ENCODE measurements around the gene SPDYE11. TPM values are rescaled to one million over a fixed set of nuclear protein-coding genes. Genes with fewer than 3 reads are reported as not detected.
"Not testable (repeated sequence)": the region's sequence is repeated elsewhere in the genome, so short reads cannot be mapped to it uniquely, and the experiment has no call there.

SPDYE11 gene, protein sequence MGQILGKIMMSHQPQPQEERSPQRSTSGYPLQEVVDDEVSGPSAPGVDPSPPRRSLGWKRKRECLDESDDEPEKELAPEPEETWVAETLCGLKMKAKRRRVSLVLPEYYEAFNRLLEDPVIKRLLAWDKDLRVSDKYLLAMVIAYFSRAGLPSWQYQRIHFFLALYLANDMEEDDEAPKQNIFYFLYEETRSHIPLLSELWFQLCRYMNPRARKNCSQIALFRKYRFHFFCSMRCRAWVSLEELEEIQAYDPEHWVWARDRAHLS
- 0.08 TPM in 1 of 2 replicates, not detected in the other for total RNA-seq (ENCODE audit: low replicate concordance)

DNA sequence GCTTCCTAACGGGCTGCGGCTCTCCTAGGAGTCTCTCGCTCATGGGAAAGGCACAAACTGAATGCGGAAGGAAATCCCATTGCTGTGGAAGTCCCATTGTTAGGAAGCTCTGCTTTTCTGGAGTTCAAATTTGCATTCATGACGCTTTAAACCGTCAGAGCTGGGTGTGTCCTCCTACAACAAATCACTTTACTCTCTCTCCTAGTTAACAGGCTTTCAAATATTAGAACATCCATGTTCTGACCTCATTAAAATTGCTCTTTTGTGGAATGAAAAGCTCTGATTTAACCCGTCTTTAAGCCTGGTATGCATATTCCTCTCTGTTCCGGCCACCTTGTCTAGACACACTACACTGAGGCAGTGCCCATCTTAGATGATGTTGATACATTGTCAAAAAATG is at the start of gene SPDYE11:
SPDYE11 (minus strand) TSS at position 101 of the 400 bp plus-strand sequence. CDS start 1,800 bp downstream, outside the sequence.
- not testable (repeated sequence) for H3K4me3 ChIP-seq (ENCODE audit: low read depth, low read length); DNase-seq (ENCODE audit: low read depth)

DNA sequence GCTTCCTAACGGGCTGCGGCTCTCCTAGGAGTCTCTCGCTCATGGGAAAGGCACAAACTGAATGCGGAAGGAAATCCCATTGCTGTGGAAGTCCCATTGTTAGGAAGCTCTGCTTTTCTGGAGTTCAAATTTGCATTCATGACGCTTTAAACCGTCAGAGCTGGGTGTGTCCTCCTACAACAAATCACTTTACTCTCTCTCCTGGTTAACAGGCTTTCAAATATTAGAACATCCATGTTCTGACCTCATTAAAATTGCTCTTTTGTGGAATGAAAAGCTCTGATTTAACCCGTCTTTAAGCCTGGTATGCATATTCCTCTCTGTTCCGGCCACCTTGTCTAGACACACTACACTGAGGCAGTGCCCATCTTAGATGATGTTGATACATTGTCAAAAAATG is 28.2 kb upstream of the SPDYE11 start, which contains the start of gene SPDYE9:
SPDYE9 (minus strand) TSS at position 101 of the 400 bp plus-strand sequence. CDS start 1,800 bp downstream, outside the sequence.
- not testable (repeated sequence) for DNase-seq (ENCODE audit: low read depth); H3K4me3 ChIP-seq (ENCODE audit: low read depth, low read length)

DNA sequence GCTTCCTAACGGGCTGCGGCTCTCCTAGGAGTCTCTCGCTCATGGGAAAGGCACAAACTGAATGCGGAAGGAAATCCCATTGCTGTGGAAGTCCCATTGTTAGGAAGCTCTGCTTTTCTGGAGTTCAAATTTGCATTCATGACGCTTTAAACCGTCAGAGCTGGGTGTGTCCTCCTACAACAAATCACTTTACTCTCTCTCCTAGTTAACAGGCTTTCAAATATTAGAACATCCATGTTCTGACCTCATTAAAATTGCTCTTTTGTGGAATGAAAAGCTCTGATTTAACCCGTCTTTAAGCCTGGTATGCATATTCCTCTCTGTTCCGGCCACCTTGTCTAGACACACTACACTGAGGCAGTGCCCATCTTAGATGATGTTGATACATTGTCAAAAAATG is 28.0 kb downstream of the SPDYE11 start, which contains the start of gene SPDYE8:
SPDYE8 (minus strand) TSS at position 101 of the 400 bp plus-strand sequence. CDS start 1,800 bp downstream, outside the sequence.
- not testable (repeated sequence) for H3K4me3 ChIP-seq (ENCODE audit: low read depth, low read length); DNase-seq (ENCODE audit: low read depth)

DNA sequence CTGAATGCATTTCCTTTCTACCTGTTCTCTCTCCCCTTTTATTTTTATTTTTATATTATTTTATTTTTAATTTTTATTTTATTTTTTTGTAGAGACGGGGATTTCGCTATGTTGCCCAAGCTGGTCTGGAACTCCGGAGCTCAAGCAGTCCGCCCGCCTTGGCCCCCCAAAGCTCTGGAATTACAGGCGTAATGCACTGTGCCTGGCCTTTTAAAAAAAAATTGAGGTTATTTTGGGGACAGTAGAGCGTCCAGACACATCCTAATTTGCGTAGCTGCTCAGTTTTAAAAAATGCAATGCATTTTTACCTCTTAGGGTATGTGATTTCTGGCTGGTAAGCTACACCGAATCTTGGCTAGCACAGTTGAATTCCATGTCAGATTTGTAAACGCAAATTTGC is 51.2 kb downstream of the SPDYE11 start:
- not testable (repeated sequence) for DNase-seq (ENCODE audit: low read depth)
- H3K4me3 ChIP-seq (ENCODE audit: low read depth, low read length): peak overlapping the region; percentile 57

DNA sequence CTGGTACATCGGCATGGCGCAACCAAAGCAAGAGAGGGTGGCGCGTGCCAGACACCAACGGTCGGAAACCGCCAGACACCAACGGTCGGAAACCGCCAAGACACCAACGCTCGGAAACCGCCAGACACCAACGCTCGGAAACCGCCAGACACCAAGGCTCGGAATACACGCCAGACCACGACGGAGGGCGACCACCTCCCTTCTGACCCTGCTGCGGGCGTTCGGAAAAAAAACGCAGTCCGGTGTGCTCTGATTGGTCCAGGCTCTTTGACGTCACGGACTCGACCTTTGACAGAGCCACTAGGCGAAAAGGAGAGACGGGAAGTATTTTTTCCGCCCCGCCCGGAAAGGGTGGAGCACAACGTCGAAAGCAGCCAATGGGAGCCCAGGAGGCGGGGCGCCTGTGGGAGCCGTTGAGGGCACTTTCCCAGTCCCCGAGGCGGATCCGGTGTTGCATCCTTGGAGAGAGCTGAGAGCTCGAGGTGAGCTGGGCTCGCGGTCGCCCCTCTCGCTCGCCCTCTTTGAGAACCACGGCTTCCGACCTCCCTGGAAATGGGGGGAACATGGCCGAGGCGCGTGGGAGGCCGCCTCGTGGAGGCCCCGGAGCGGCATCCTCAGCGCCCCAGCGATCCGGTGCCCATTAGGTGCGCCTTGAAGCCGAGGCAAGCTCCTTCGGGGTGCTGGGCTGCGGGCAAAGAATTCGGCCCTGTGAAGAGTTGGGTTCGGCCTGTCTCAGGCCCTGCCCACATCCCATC is 51.8 kb downstream of the SPDYE11 start:
- DNase-seq (ENCODE audit: low read depth): peak; percentile 78
- peak overlapping the region; percentile 70 for H3K4me3 ChIP-seq (ENCODE audit: low read depth, low read length)

DNA sequence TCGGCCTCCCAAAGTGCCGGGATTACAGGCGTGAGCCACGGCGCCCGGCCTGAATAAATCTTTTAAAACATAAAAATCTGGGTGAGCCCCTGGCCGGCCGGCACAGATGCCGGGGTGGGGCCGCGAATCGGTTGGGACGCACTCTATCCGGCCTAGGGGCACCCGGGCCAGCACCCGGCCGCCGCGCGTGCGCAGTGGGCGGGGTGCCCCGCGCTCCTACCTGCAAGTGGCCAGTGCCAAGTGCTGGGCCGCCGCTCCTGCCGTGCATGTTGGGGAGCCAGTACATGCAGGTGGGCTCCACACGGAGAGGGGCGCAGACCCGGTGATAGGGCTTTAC is 52.4 kb downstream of the SPDYE11 start:
- DNase-seq (ENCODE audit: low read depth): not testable (repeated sequence)
- H3K4me3 ChIP-seq (ENCODE audit: low read depth, low read length): peak overlapping the region; percentile 70

DNA sequence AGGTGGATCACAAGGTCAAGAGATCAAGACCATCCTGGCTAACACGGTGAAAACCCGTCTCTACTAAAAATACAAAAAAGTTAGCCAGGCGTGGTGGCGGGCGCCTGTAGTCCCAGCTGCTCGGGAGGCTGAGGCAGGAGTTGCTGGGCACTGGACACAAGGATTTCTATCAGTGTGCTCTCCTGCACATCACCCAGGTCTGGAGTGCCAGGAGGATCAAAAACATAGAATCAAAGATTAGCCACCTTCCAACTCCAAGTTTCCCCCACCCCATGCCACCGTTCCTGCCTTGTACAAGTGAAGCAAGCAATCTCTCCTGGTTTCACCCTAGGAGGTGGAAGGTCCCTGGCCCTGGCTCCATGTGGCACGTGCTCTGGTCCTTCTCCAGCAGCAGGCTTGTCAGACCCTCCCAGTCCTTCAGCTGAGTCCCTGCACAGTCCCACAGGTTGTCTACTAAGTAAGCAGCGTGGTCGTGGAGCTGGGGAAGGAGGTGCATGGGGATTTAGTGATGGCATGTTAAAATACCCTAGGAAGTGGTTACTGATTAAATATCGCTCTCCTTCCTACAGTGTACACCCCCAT is 59.7 kb downstream of the SPDYE11 start:
- H3K4me3 ChIP-seq (ENCODE audit: low read depth, low read length): not testable (repeated sequence)

More for the DNA sequence above, 59.7 kb downstream of the SPDYE11 start:
- DNase-seq (ENCODE audit: low read depth): not testable (repeated sequence)

Small RNA genes lying within 50 kb of the gene (small RNA-seq; reads per million reads assigned to genes)
- not detected for gene RF00019

Other genes with a start within 250 kb of the SPDYE11 start
- 0.99 and 1.9 TPM in 2 replicates for gene TYW1B, start 229.7 kb downstream of the SPDYE11 start, total RNA-seq (ENCODE audit: low replicate concordance)
- gene POM121, start 132.8 kb downstream of the SPDYE11 start, total RNA-seq (ENCODE audit: low replicate concordance): 6.3 and 12.2 TPM in 2 replicates
- gene TRIM74, start 88.4 kb downstream of the SPDYE11 start, total RNA-seq (ENCODE audit: low replicate concordance): not detected in 2 replicates
- not detected in 2 replicates for gene SPDYE8, start 28.1 kb downstream of the SPDYE11 start, total RNA-seq (ENCODE audit: low replicate concordance)
- gene SPDYE9, start 28.1 kb upstream of the SPDYE11 start, total RNA-seq (ENCODE audit: low replicate concordance): 0.08 TPM in 1 of 2 replicates, not detected in the other